ENCODE results near the gene IL2RA.
A peak's percentile ranks its signal among the peaks of the same experiment; 100 is the strongest.

Gene IL2RA

DNA sequence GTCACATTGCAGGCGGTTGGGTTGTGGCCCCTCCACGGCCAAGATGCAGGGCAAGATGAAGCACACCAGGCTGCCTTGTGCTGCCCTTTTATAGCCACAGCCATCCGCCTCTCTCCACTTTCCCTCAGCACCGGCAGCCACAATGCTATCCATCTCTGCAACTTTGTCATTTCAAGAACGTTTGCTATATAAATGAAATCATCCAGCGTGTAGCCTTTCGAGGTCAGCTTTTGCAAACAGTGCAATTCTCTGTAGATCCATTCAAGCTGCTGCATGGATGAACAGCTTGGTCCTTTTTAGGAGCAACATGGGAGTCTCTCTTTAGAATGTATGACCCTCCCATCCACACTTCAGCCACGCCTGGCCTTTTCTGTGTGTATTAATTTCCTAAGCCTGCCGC is 78.4 kb downstream of the IL2RA start:
- peaks cover 9% of the 10 kb centered on the region for H3K4me1 ChIP-seq (ENCODE audit: control insufficient read depth, insufficient read depth, low read length, unreplicated experiment)
- no peak overlapping the region for H3K27ac ChIP-seq (ENCODE audit: low read depth, low read length)
- H2AFZ ChIP-seq (ENCODE audit: low read length, unreplicated experiment): no peak overlapping the region
- H3K27me3 ChIP-seq (ENCODE audit: insufficient read depth, low read length): no peaks in the 10 kb centered on the region
- no peaks in the 10 kb centered on the region for H3K79me2 ChIP-seq (ENCODE audit: control insufficient read depth, insufficient read depth, low read length, unreplicated experiment)
- H3K36me3 ChIP-seq (ENCODE audit: insufficient read depth, low read length): no peaks in the 10 kb centered on the region
- H3K4me3 ChIP-seq (ENCODE audit: low read depth, low read length): no peak overlapping the region

DNA sequence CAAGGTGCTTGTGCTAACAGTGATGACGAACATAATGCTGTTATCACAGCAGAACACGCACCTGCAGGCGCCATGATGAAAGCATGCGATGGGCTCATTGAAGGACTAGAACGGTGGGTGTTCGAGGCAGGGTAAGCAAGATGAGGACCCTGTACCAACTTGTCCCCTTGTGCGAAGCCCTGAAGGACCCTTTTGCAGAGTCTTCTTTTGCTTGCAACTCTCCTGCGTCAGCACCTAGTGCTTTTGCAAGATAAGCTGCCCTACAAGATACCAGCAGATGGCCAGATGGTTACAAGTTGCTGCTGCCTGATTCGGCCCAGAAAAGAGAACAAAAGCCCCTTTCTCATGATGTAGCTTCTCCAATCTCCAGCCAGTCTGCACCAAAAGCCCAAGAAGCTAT is 80.6 kb downstream of the IL2RA start:
- H3K4me1 ChIP-seq (ENCODE audit: control insufficient read depth, insufficient read depth, low read length, unreplicated experiment): peaks cover 9% of the 10 kb centered on the region
- H3K4me3 ChIP-seq (ENCODE audit: low read depth, low read length): no peak overlapping the region

DNA sequence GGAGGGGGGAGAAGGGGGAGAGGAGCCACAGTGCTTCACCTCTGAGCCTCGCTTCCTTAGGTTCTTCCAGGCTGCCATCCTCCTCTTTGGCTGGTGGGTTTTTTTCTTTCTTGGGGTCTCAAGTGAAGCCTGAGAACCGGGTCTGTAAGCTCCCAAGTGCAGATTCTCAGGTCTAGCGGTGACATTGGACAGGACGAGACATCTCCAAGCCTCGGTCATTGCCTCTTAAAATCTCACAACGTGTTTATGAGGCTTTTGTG is 84.0 kb downstream of the IL2RA start:
- peak overlapping the region; percentile 94 for H3K4me3 ChIP-seq (ENCODE audit: low read depth, low read length)
- peaks cover 7% of the 10 kb centered on the region for H3K79me2 ChIP-seq (ENCODE audit: control insufficient read depth, insufficient read depth, low read length, unreplicated experiment)
- no peak overlapping the region for H3K27ac ChIP-seq (ENCODE audit: low read depth, low read length)
- peaks cover 8% of the 10 kb centered on the region for H3K4me1 ChIP-seq (ENCODE audit: control insufficient read depth, insufficient read depth, low read length, unreplicated experiment)
- no peak overlapping the region for H2AFZ ChIP-seq (ENCODE audit: low read length, unreplicated experiment)
- H3K27me3 ChIP-seq (ENCODE audit: insufficient read depth, low read length): no peaks in the 10 kb centered on the region
- H3K36me3 ChIP-seq (ENCODE audit: insufficient read depth, low read length): no peaks in the 10 kb centered on the region

More for the DNA sequence above, 80.6 kb downstream of the IL2RA start:
- Histone ChIP-seq H3K79me2 (ENCODE audit: control insufficient read depth, insufficient read depth, low read length, unreplicated experiment) (no peaks in the 10 kb centered on the region), H2AFZ (ENCODE audit: low read length, unreplicated experiment) (no peak overlapping the region), H3K27ac (ENCODE audit: low read depth, low read length) (no peak overlapping the region), H3K36me3 (ENCODE audit: insufficient read depth, low read length) (no peaks in the 10 kb centered on the region), H3K27me3 (ENCODE audit: insufficient read depth, low read length) (no peaks in the 10 kb centered on the region)

DNA sequence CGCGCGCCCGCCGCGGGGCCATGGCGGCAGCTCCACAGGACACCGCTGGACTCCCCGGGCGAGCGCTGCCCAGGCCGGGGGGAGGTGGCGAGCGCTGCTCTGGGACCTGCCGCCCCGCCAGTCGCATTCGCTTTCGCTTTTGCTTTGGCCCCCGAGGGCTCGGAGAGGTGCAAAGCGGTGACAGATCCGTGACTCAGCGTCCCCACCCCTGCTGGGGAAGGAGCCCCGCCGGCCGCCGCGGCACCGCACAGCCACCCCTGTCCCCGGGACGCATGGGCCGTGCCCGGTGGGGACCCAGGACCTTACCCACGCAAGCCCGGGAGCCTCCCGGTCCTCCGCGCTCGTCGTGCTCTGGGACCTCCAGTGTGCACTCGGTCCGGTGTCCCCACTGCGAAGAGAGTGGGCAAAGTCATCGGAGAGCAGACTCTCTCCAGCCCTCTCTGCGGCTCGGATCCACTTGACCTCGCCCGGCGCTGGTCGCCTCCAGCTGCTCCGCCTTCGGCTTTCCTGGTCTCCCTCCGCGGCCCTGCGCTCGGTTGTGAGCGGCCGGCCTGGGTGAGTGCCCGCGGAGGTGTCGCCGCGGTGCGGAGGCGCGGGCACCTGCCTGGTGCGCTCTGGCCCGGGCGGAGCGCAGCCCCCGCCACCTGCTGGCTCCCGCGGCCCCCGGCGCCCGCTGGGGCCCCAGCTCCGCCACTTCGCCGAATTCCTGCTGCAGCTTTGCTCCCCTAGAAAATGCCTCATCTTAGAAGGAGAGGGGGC is 84.5 kb downstream of the IL2RA start, which contains the start of gene IL15RA:
TSS of gene IL15RA (minus strand) at position 73 of the 759 bp plus-strand sequence. CDS start at position 22, 51 bp downstream.
- Histone ChIP-seq H3K4me1 (ENCODE audit: control insufficient read depth, insufficient read depth, low read length, unreplicated experiment) (peaks cover 8% of the 10 kb centered on the region), H2AFZ (ENCODE audit: low read length, unreplicated experiment) (peak within 1 kb of the TSS; percentile 57), H3K79me2 (ENCODE audit: control insufficient read depth, insufficient read depth, low read length, unreplicated experiment) (peaks cover 13% of the 10 kb centered on the region), H3K27me3 (ENCODE audit: insufficient read depth, low read length) (no peaks in the 10 kb centered on the region), H3K27ac (ENCODE audit: low read depth, low read length) (peak within 1 kb of the TSS; percentile 49; the same call in 1 of the 2 replicates), H3K36me3 (ENCODE audit: insufficient read depth, low read length) (no peaks in the 10 kb centered on the region), H3K4me3 (ENCODE audit: low read depth, low read length) (peak within 1 kb of the TSS; percentile 94)

DNA sequence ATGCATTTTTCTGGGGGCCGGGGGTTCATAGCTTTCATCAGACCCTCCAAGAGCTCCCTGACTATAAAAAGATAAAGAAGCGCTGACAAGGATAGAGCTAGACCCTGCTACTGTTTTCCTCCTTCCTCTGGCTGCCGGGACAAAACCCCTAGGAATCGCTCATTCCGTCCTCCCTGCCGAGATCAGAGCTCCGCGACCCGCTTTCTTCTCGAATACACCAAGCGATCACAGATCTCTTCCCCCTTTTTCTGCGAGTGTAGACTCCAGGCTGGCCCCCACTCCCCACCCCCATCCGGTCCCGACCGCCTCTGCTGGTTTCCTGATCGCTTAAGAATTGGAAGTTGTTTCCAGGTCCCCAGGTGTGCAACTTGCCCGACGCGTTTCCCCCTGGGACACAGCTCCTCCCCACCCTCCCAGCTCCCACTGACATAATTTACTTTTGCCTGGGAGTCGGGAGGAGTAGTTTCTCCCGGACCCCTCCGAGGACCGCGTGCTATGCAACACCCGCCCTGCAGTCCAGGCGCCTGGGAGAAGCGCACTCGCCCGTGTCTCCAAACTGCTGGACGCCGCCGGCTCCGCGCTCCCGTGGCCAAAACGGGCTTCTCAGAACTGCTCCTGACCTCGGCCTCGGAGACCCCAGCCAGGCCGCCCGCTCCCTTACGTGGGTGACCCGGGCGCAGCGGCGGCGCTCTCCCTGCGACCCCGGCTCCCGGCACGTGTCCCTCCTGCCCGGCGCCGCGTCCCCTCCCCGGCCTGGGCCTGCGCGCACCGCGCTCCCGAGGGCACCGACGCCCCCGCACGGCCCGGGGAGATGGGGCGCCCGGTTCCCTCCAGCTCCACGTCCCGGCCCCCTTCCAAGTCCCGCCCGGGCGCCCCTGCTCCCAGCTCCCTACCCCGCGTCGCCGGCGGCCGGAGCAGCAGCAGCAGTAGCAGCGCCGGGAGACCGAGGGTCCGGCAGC is 85.4 kb downstream of the IL2RA start:
- peak overlapping the region; percentile 49; the same call in 1 of the 2 replicates for H3K27ac ChIP-seq (ENCODE audit: low read depth, low read length)

DNA sequence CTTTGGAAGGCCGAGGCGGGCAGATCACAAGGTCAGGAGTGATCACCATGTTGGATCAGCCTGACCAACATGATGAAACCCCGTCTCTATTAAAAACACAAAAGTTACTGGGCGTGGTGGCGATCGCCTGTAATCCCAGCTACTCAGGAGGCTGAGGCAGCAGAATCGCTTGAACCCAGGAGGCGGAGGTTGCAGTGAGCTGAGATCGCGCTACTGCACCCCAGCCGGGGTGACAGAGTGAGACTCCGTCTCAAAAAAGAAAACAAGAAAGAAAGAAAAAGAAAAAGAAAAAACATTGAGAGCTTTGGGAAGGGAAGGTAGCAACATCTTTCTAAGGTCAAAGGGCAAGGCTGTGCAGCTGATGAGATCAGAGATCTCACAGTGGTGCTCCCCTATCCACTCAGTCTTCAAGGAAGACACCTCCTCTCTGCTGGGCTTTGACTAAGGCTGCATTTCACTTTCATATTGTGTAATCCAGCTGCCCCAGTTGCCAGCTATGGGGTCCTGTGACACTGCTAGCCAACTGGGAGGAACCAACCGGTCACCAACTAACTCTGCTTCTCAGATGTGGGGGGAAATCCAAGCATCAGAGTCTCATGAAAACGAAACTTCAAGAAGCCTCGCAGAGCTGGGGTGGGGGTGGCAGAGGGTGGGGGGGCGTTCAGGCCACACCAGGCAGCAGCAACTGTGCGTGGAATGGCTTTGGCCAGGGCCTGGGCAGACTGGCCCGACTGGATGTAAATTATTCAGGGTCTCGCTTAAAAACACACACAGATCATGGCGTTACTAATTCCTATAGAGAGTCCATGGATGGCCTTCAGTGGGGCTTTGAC is 86.3 kb downstream of the IL2RA start:
- Histone ChIP-seq H3K4me1 (ENCODE audit: control insufficient read depth, insufficient read depth, low read length, unreplicated experiment) (peaks cover 18% of the 10 kb centered on the region), H3K4me3 (ENCODE audit: low read depth, low read length) (peak overlapping the region; percentile 94), H3K27me3 (ENCODE audit: insufficient read depth, low read length) (no peaks in the 10 kb centered on the region), H3K79me2 (ENCODE audit: control insufficient read depth, insufficient read depth, low read length, unreplicated experiment) (peaks cover 20% of the 10 kb centered on the region), H3K36me3 (ENCODE audit: insufficient read depth, low read length) (no peaks in the 10 kb centered on the region), H2AFZ (ENCODE audit: low read length, unreplicated experiment) (peak overlapping the region; percentile 57), H3K27ac (ENCODE audit: low read depth, low read length) (peak overlapping the region; percentile 49; the same call in 1 of the 2 replicates)

More for the DNA sequence above, 85.4 kb downstream of the IL2RA start:
- peaks cover 14% of the 10 kb centered on the region for H3K79me2 ChIP-seq (ENCODE audit: control insufficient read depth, insufficient read depth, low read length, unreplicated experiment)
- peaks cover 9% of the 10 kb centered on the region for H3K4me1 ChIP-seq (ENCODE audit: control insufficient read depth, insufficient read depth, low read length, unreplicated experiment)
- H2AFZ ChIP-seq (ENCODE audit: low read length, unreplicated experiment): peak overlapping the region; percentile 57
- peak overlapping the region; percentile 94 for H3K4me3 ChIP-seq (ENCODE audit: low read depth, low read length)
- no peaks in the 10 kb centered on the region for H3K36me3 ChIP-seq (ENCODE audit: insufficient read depth, low read length)
- no peaks in the 10 kb centered on the region for H3K27me3 ChIP-seq (ENCODE audit: insufficient read depth, low read length)

DNA sequence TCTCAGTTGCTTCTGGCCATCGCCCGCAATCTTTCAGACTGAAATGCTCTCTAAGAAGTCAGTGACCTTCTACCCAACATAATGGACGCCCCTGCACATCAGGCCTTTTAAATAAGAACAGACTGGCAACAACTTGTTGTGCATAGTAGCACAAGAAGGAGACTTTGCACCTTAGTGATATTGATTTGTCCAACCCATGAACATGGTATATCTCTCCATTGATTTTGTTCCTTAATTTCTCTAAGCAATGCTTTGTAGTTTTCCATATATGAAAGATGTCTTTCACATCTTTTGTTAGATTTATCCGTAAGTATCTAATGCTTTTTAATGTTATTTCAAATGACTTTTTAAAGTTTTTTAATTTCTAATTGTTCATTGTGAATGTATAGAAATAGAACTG is 89.1 kb downstream of the IL2RA start:
- Histone ChIP-seq H2AFZ (ENCODE audit: low read length, unreplicated experiment) (no peak overlapping the region), H3K27me3 (ENCODE audit: insufficient read depth, low read length) (no peaks in the 10 kb centered on the region), H3K36me3 (ENCODE audit: insufficient read depth, low read length) (no peaks in the 10 kb centered on the region), H3K79me2 (ENCODE audit: control insufficient read depth, insufficient read depth, low read length, unreplicated experiment) (peaks cover 26% of the 10 kb centered on the region), H3K4me3 (ENCODE audit: low read depth, low read length) (no peak overlapping the region), H3K27ac (ENCODE audit: low read depth, low read length) (no peak overlapping the region), H3K4me1 (ENCODE audit: control insufficient read depth, insufficient read depth, low read length, unreplicated experiment) (peaks cover 20% of the 10 kb centered on the region)

DNA sequence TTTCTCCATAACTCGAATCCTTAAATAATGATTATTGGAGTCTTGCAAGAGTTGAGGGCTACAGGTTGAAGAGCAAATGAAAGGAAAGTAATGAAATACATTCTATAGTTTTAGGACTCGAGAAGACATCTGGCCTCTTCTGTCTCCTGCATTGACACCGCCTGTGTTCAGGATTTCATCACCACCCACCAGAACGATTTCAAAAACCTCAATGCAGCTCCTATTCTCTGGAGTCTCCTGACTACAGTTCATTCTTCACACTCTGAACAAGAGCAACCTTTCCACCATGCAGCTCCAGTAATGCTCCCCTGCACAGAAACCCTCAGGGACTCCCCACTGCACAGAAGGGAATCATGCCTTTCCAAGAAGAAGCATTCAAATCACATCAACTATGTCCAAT is 90.3 kb downstream of the IL2RA start:
- no peaks in the 10 kb centered on the region for H3K36me3 ChIP-seq (ENCODE audit: insufficient read depth, low read length)
- H3K4me3 ChIP-seq (ENCODE audit: low read depth, low read length): no peak overlapping the region
- no peaks in the 10 kb centered on the region for H3K27me3 ChIP-seq (ENCODE audit: insufficient read depth, low read length)
- peak overlapping the region; percentile 24; the same call in 1 of the 2 replicates for H3K27ac ChIP-seq (ENCODE audit: low read depth, low read length)
- no peak overlapping the region for H2AFZ ChIP-seq (ENCODE audit: low read length, unreplicated experiment)
- H3K4me1 ChIP-seq (ENCODE audit: control insufficient read depth, insufficient read depth, low read length, unreplicated experiment): peaks cover 20% of the 10 kb centered on the region
- H3K79me2 ChIP-seq (ENCODE audit: control insufficient read depth, insufficient read depth, low read length, unreplicated experiment): peaks cover 26% of the 10 kb centered on the region

DNA sequence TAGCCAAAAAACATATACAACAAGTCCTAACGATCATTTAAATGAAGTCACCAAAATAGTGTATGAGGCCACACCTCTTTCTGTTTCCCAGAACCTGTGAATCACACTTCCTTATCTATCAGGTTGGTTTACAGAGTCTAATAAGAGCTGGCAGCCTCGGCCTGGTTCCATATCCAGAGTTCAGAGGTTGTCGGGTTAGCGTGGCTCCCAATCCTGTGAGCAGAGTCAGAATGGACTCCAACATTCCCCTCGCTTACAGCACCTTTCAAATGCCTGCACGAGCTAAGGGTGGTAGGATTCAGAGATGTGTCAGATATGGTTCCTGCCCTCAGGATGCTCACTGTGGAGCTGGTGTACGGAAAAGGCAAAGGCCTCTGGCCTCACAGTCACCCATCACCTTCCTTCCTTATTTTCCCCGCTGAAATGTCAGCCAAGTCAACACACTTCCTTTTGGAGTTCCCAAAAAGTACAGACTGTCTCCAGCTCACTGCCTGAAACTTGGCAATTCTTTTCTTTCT is 90.8 kb downstream of the IL2RA start:
- peaks cover 20% of the 10 kb centered on the region for H3K4me1 ChIP-seq (ENCODE audit: control insufficient read depth, insufficient read depth, low read length, unreplicated experiment)
- H3K36me3 ChIP-seq (ENCODE audit: insufficient read depth, low read length): no peaks in the 10 kb centered on the region
- H3K27ac ChIP-seq (ENCODE audit: low read depth, low read length): peak overlapping the region; percentile 24
- peaks cover 26% of the 10 kb centered on the region for H3K79me2 ChIP-seq (ENCODE audit: control insufficient read depth, insufficient read depth, low read length, unreplicated experiment)
- no peaks in the 10 kb centered on the region for H3K27me3 ChIP-seq (ENCODE audit: insufficient read depth, low read length)
- no peak overlapping the region for H3K4me3 ChIP-seq (ENCODE audit: low read depth, low read length)
- peak overlapping the region; percentile 42 for H2AFZ ChIP-seq (ENCODE audit: low read length, unreplicated experiment)

DNA sequence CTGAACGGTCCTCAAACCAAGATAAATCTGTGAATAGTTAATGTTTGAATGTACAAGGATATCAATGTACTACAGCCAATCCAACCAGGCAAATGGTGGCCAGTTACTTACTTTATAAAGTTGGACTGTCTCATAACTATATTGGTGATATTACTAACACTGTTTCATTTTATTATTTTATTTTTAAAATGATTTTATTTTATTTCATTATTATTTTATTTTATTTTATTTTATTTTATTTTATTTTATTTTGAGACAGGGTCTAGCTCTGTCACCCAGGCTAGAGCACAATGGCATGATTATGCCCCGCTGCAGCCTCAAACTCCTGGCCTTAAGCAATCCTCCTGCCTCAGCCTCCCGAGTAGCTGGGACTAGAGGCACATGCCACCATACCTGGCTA is 91.6 kb downstream of the IL2RA start:
- no peaks in the 10 kb centered on the region for H3K27me3 ChIP-seq (ENCODE audit: insufficient read depth, low read length)
- no peaks in the 10 kb centered on the region for H3K36me3 ChIP-seq (ENCODE audit: insufficient read depth, low read length)
- peaks cover 26% of the 10 kb centered on the region for H3K79me2 ChIP-seq (ENCODE audit: control insufficient read depth, insufficient read depth, low read length, unreplicated experiment)
- no peak overlapping the region for H3K4me3 ChIP-seq (ENCODE audit: low read depth, low read length)
- H2AFZ ChIP-seq (ENCODE audit: low read length, unreplicated experiment): no peak overlapping the region
- peaks cover 16% of the 10 kb centered on the region for H3K4me1 ChIP-seq (ENCODE audit: control insufficient read depth, insufficient read depth, low read length, unreplicated experiment)
- no peak overlapping the region for H3K27ac ChIP-seq (ENCODE audit: low read depth, low read length)

All from ACC112 (cell line).